ENCODE results near the gene KCNJ15. TPM values are rescaled to one million over a fixed set of nuclear protein-coding genes. Genes with fewer than 3 reads are reported as not detected.

KCNJ15 gene
- total RNA-seq, 4 donors from 2014 or later, result 4.6 to 9.2 (median 6.5) TPM

- H3K4me1 ChIP-seq, result peaks cover 6% of the 10 kb centered on the region
These were observed 51.2 kb downstream of the KCNJ15 start for GRCh38 chr21:38307771-38308531.

GRCh38 chr21:38308532-38309119 is 51.8 kb downstream of the KCNJ15 start:
- Histone ChIP-seq H3K27ac (peak overlapping the region; percentile 76), H3K36me3 (no peaks in the 10 kb centered on the region), H3K9me3 (no peaks in the 10 kb centered on the region), H3K4me3 (no peak overlapping the region), H3K27me3 (no peaks in the 10 kb centered on the region), H3K4me1 (peaks cover 6% of the 10 kb centered on the region)
- 63% methylated on average over 9 of the region's 9 CpGs for WGBS
- DNase-seq (ENCODE audit: low spot score in 2 of 2), result no peak
- TF ChIP-seq POLR2AphosphoS5 (IDR thresholded peaks at IDR 0.05) (no peak), POLR2A (IDR thresholded peaks at IDR 0.05) (no peak), CTCF (IDR thresholded peaks at IDR 0.05) (no peak), EP300 (IDR thresholded peaks at IDR 0.05) (no peak)

More at GRCh38 chr21:38307771-38308531, 51.2 kb downstream of the KCNJ15 start:
- Histone ChIP-seq H3K27ac (peak overlapping the region; percentile 76), H3K27me3 (no peaks in the 10 kb centered on the region), H3K4me3 (no peak overlapping the region), H3K9me3 (no peaks in the 10 kb centered on the region), H3K36me3 (no peaks in the 10 kb centered on the region)
- peak in 1 of 2 donors; percentile 69 for DNase-seq (ENCODE audit: low spot score in 2 of 2)
- no peak for TF ChIP-seq EP300 (IDR thresholded peaks at IDR 0.05)
- peak in 1 of 3 donors; percentile 6 for TF ChIP-seq POLR2AphosphoS5 (IDR thresholded peaks at IDR 0.05)
- 57% methylated on average over 7 of the region's 7 CpGs for WGBS

- Histone ChIP-seq H3K4me3 (no peak overlapping the region), H3K4me1 (peaks cover 6% of the 10 kb centered on the region), H3K9me3 (no peaks in the 10 kb centered on the region), H3K27ac (no peak overlapping the region), H3K27me3 (no peaks in the 10 kb centered on the region), H3K36me3 (no peaks in the 10 kb centered on the region)
- TF ChIP-seq POLR2AphosphoS5 (IDR thresholded peaks at IDR 0.05), result peak in 1 of 3 donors; percentile 28
- no peak for TF ChIP-seq EP300 (IDR thresholded peaks at IDR 0.05)
- DNase-seq (ENCODE audit: low spot score in 2 of 2), result no peak
- 79% methylated on average over 9 of the region's 9 CpGs for WGBS
These were observed 54.1 kb downstream of the KCNJ15 start for GRCh38 chr21:38310646-38311485.

GRCh38 chr21:38311765-38312164 is 55.0 kb downstream of the KCNJ15 start:
- Histone ChIP-seq H3K36me3 (no peaks in the 10 kb centered on the region), H3K27me3 (no peaks in the 10 kb centered on the region), H3K4me1 (peaks cover under 1% of the 10 kb centered on the region), H3K27ac (no peak overlapping the region), H3K4me3 (no peak overlapping the region), H3K9me3 (no peaks in the 10 kb centered on the region)
- no peak for TF ChIP-seq POLR2A (IDR thresholded peaks at IDR 0.05)
- no peak for TF ChIP-seq POLR2AphosphoS5 (IDR thresholded peaks at IDR 0.05)
- TF ChIP-seq CTCF (IDR thresholded peaks at IDR 0.05), result no peak
- TF ChIP-seq EP300 (IDR thresholded peaks at IDR 0.05), result no peak
- WGBS, result 96% methylated on average over 6 of the region's 6 CpGs
- no peak for DNase-seq (ENCODE audit: low spot score in 2 of 2)

GRCh38 chr21:38312822-38313221 is 56.0 kb downstream of the KCNJ15 start:
- Histone ChIP-seq H3K4me1 (no peaks in the 10 kb centered on the region), H3K9me3 (no peaks in the 10 kb centered on the region), H3K36me3 (no peaks in the 10 kb centered on the region), H3K27me3 (no peaks in the 10 kb centered on the region), H3K27ac (no peak overlapping the region), H3K4me3 (no peak overlapping the region)
- 93% methylated on average over 1 of the region's 1 CpG for WGBS
- TF ChIP-seq POLR2AphosphoS5 (IDR thresholded peaks at IDR 0.05) (no peak), POLR2A (IDR thresholded peaks at IDR 0.05) (no peak), EP300 (IDR thresholded peaks at IDR 0.05) (no peak), CTCF (IDR thresholded peaks at IDR 0.05) (no peak)
- no peak for DNase-seq (ENCODE audit: low spot score in 2 of 2)
